Natural killer cell (primary cell): ENCODE measurements around the gene GNB1L. TPM values are rescaled to one million over a fixed set of nuclear protein-coding genes. Genes with fewer than 3 reads are reported as not detected.

ENCODE experiments used
- ATAC-seq, 3 donors: fragments of 150-1000 bp in 2 of 3; fragments of 200-7000 bp in 1 of 3; cut with Tn5 transposase; 1 replicate in 1 of 3; 2 replicates in 2 of 3; pipeline ENCODE4 v1.10.0; 2021; ENCODE audit warnings: mild to moderate bottlenecking in 2 of 3, moderate library complexity in 2 of 3
- DNase-seq, 2 donors: peaks; one replicate each; pipeline versions ENCODE4 v3.0.0 to v3.0.0-alpha.2; 2013 to 2021; ENCODE audit warnings: mixed read lengths in 1 of 2
- H3K27ac ChIP-seq: one replicate; pipeline ENCODE4 v1.5.1; 2013; ENCODE audit warnings: mild to moderate bottlenecking, low read length
- H3K27me3 ChIP-seq: one replicate; pipeline ENCODE4 v1.6.1; 2013; ENCODE audit warnings: low read length; ENCODE audit not compliant: control insufficient read depth, insufficient read depth
- H3K36me3 ChIP-seq: one replicate; pipeline ENCODE4 v1.6.1; 2013; ENCODE audit warnings: low read length; ENCODE audit not compliant: control insufficient read depth, insufficient read depth
- H3K4me1 ChIP-seq: one replicate; pipeline ENCODE4 v1.6.1; 2013; ENCODE audit warnings: low read length; ENCODE audit not compliant: control insufficient read depth, insufficient read depth
- H3K4me3 ChIP-seq: one replicate; pipeline ENCODE4 v1.5.1; 2013; ENCODE audit warnings: low read length
- H3K9me3 ChIP-seq: one replicate; pipeline ENCODE4 v1.6.1; 2013; ENCODE audit warnings: low read length; ENCODE audit not compliant: control insufficient read depth, insufficient read depth
- H3K27ac Mint-ChIP-seq, 2 donors: one replicate each; pipeline ENCODE4 v1.8.0; 2022; ENCODE audit warnings: mild to moderate bottlenecking in 2 of 2, mixed read lengths in 2 of 2, moderate library complexity in 1 of 2
- H3K27me3 Mint-ChIP-seq, 2 donors: one replicate each; pipeline ENCODE4 v1.8.0; 2022; ENCODE audit warnings: low read depth in 2 of 2, mixed read lengths in 2 of 2
- H3K36me3 Mint-ChIP-seq: one replicate; pipeline ENCODE4 v1.8.0; 2022; ENCODE audit warnings: mixed read lengths
- H3K4me1 Mint-ChIP-seq, 2 donors: one replicate each; pipeline ENCODE4 v1.8.0; 2022; ENCODE audit warnings: mixed read lengths in 2 of 2
- H3K4me3 Mint-ChIP-seq: one replicate; pipeline ENCODE4 v1.8.0; 2022; ENCODE audit warnings: mild to moderate bottlenecking, moderate library complexity, mixed read lengths
- H3K9me3 Mint-ChIP-seq, 2 donors: one replicate each; pipeline ENCODE4 v1.8.0; 2022; ENCODE audit warnings: mixed read lengths in 2 of 2
- CTCF ChIP-seq: fragments of 200-600 bp; IDR thresholded peaks from one replicate; pipeline ENCODE4 v1.8.0; 2022; ENCODE audit warnings: antibody characterized with exemption
- WGBS: methylation state at CpG from one replicate; pipeline ENCODE4 v1.1.7; 2013; ENCODE audit warnings: missing lambda C conversion rate; ENCODE audit not compliant: insufficient coverage; 5-methylcytosine and 5-hydroxymethylcytosine counted together
- intact Hi-C: fragments of 100-400 bp; cut with micrococcal nuclease; formaldehyde crosslinking; loops from one replicate; pipeline ENCODE4 v1.14.2; 2022
- total RNA-seq, 4 donors: library from RNA; stranded (reverse); fragments of 120-200 nt in 1 of 4; gene quantifications; one replicate each; pipeline versions ENCODE4 v1.2.3 to v1.2.4, GENCODE V29; 2013 to 2022

Gene GNB1L
- total RNA-seq, 3 donors from 2014 or later (not counting 1 experiment from before 2014, with no cell fraction given) = 5.1 to 5.3 (median 5.3) TPM

GRCh38 chr22:19891317-19892256 lies 36.9 kb upstream of the GNB1L start:
- intact Hi-C loops = no loop called here
- H3K9me3 ChIP-seq = no peaks in the 10 kb centered on the region
- H3K36me3 ChIP-seq = peaks cover 3% of the 10 kb centered on the region
- ATAC-seq = peak; percentile 74 to 84 (median 83)
- H3K27ac Mint-ChIP-seq = peak overlapping the region; percentile 51 to 72
- H3K4me1 Mint-ChIP-seq = peaks cover 12 to 17% of the 10 kb centered on the region in 2 donors
- no peaks in the 10 kb centered on the region for H3K27me3 ChIP-seq
- peaks cover 34% of the 10 kb centered on the region for H3K4me1 ChIP-seq
- WGBS = 4% methylated on average over 32 of the region's 32 CpGs
- peak overlapping the region; percentile 79 for H3K4me3 Mint-ChIP-seq
- H3K4me3 ChIP-seq = peak overlapping the region; percentile 21
- H3K27me3 Mint-ChIP-seq = no peaks in the 10 kb centered on the region
- H3K9me3 Mint-ChIP-seq = no peaks in the 10 kb centered on the region
- H3K36me3 Mint-ChIP-seq = no peaks in the 10 kb centered on the region
- peak in 1 of 2 donors; percentile 90 for DNase-seq
- peak overlapping the region; percentile 24 for H3K27ac ChIP-seq
- no peak for TF ChIP-seq CTCF

- Histone ChIP-seq H3K36me3 (peaks cover 3% of the 10 kb centered on the region), H3K4me1 (peaks cover 43% of the 10 kb centered on the region), H3K9me3 (no peaks in the 10 kb centered on the region), H3K27me3 (no peaks in the 10 kb centered on the region), H3K4me3 (no peak overlapping the region), H3K27ac (no peak overlapping the region)
- no peak for TF ChIP-seq CTCF
- H3K4me3 Mint-ChIP-seq = no peak overlapping the region
- H3K4me1 Mint-ChIP-seq = peaks cover 12 to 17% of the 10 kb centered on the region in 2 donors
- H3K9me3 Mint-ChIP-seq = no peaks in the 10 kb centered on the region
- intact Hi-C loops = no loop called here
- H3K27me3 Mint-ChIP-seq = no peaks in the 10 kb centered on the region
- WGBS = 81% methylated on average over 20 of the region's 20 CpGs
- no peak for ATAC-seq
- peak overlapping the region in 1 of 2 donors; percentile 72 for H3K27ac Mint-ChIP-seq
- no peaks in the 10 kb centered on the region for H3K36me3 Mint-ChIP-seq
- peak in 1 of 2 donors; percentile 26 for DNase-seq
Observed at GRCh38 chr22:19890502-19891316, 36.0 kb upstream of the GNB1L start.

GRCh38 chr22:19889951-19890350 lies 35.3 kb upstream of the GNB1L start:
- Mint-ChIP-seq H3K4me1 (peaks cover 12 to 17% of the 10 kb centered on the region in 2 donors), H3K36me3 (no peaks in the 10 kb centered on the region), H3K27ac (no peak overlapping the region), H3K27me3 (no peaks in the 10 kb centered on the region), H3K9me3 (no peaks in the 10 kb centered on the region), H3K4me3 (no peak overlapping the region)
- H3K36me3 ChIP-seq = peaks cover 3% of the 10 kb centered on the region
- intact Hi-C loops = no loop called here
- no peaks in the 10 kb centered on the region for H3K27me3 ChIP-seq
- H3K4me1 ChIP-seq = peaks cover 44% of the 10 kb centered on the region
- no peaks in the 10 kb centered on the region for H3K9me3 ChIP-seq
- TF ChIP-seq CTCF = no peak
- H3K4me3 ChIP-seq = no peak overlapping the region
- 91% methylated on average over 7 of the region's 9 CpGs for WGBS
- H3K27ac ChIP-seq = no peak overlapping the region
- no peak for ATAC-seq
- DNase-seq = peak in 1 of 2 donors; percentile 68
